ENCODE measurements around the gene NOS2.
"Not testable (repeated sequence)": the region's sequence is repeated elsewhere in the genome, so short reads cannot be mapped to it uniquely, and the experiment has no call there.

NOS2 gene

GRCh38 chr17:27783440-27784350 is 16.6 kb downstream of the NOS2 start:
- no peak for DNase-seq

DNA sequence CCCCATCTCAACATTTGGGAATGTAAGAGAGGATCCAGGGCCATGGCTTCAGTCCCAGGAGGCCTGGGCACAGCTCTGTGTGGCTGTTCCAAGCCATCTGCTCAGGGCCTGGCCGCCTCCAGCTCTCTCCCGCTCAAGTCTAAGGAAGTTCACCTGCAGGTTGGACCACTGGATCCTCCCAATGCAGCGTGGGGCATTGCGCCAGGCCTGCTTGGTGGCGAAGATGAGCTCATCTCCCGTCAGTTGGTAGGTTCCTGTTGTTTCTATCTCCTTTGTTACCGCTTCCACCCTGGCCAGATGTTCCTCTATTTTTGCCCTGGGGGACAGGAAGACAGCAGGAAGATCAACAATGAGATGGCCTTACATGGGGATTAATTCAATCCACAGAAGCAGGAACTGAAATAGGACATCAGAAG is 17.5 kb downstream of the NOS2 start:
- no peak for DNase-seq

DNA sequence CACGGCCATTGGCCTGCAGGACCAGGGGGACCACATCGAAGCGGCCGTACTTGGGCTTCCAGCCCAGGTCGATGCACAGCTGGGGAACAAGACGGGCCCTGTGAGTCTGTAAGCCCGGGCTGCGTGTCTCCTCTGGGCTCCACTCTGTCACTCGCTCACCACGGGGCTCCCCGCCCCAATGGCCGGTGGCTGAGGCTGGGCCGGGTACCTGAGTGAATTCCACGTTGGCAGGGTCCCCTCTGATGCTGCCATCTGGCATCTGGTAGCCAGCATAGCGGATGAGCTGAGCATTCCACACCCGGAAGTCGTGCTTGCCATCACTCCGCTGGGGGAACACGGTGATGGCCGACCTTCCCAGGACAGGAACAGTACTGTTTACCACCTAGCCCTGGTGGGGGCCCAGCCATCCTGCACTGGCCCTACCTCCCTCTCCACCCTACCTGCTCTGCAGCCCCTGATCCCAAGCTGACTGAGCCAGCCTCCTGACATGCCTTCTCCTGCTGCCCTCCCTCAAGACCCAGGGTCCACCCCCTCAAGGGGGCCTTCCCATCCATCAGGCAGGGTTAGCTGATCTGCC is 19.4 kb downstream of the NOS2 start:
- no peak for DNase-seq

GRCh38 chr17:27780092-27780827 is 20.1 kb downstream of the NOS2 start:
- DNase-seq, result no peak

GRCh38 chr17:27778183-27778582 is 22.1 kb downstream of the NOS2 start:
- DNase-seq, result no peak

DNA sequence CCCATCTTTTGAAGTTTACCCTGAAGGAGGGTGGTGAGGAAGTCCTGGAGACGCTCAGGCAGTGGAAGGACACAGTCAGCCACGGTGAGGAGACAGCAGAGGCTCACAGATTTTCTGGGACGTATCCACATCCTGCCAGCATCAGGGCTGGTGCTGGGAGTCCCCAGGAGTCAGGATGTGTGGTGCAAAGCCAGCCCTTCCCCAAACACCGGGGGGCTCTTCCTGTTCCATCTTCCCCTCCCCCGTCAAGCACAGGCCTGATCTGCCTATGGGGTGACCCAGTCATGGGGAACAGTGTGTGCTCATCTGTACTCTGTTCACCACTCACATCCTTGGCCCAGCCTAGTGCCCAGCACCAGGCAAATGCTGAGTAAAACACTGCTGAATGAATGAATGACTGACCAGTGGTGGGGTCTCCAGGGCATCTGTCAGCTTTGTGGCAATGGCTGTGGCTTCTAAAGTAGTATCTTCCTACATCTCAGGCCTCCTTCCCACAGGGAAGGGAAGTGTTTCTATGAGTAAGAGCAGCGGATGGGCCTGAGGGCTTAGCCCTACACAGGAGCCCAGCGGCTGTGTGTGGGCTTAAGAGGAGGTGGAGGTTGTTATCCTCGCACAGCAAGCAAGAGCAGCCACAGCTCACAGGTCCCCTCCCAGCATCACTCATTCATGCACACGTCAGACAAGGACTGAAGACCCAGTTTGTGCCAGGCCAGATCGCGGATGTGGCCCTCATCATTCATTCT is 23.3 kb downstream of the NOS2 start:
- DNase-seq, result no peak

DNA sequence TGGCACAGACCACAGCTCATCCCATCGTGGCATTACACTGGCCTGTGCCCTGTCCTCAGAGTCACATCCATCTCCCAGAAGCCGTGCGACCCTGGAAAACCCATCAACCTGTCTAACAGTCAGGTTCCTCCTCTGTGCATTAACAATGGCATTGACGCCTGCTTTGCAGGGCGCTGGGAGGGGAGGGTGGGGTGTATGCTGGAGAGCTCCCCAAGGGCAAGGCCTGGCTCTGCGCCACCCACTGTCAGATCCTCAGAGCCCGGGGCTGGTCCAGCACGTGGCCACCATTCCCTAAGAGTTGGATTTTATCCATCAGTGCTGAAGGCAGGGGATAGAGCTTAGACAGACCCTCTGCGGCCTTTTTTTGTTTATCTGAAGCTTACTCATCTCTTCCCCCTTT is 28.7 kb downstream of the NOS2 start:
- no peak for DNase-seq

DNA sequence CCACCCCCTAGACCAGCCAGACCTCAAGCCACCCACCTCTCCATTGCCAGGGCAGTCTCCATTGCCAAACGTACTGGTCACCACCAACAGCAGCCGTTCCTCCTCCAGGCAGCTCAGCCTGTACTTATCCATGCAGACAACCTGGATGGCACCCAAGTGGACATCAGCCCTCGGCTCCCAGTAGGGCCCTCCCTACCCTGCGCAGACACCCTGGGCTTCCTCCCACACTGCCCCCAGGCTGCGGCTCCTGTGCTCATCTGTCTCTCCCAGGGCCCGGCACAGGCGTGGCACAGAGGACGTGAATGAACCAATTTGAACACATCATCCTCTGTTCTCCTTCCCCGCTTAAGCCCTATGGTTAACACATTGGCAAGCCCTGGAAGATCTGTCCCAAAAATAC is 29.5 kb downstream of the NOS2 start:
- DNase-seq, result no peak

GRCh38 chr17:27768858-27769410 is 31.4 kb downstream of the NOS2 start:
- no peak for DNase-seq

DNA sequence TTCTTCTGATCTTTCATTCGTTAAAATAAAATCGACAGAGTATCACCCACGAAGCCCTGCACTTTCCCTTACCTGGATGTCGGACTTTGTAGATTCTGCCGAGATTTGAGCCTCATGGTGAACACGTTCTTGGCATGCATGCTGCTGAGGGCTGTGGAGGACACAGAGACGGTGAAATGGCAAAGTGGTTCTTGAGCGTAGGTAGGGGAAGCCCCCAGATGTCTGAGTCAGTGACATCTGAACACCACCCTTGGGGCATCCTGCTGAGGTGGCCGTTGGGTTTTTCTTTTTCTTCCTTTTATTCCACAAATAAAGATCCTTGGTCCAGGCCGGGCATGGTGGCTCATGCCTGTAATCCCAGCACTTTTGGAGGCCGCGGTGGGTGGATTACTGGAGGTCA is 33.9 kb downstream of the NOS2 start:
- no peak for DNase-seq

DNA sequence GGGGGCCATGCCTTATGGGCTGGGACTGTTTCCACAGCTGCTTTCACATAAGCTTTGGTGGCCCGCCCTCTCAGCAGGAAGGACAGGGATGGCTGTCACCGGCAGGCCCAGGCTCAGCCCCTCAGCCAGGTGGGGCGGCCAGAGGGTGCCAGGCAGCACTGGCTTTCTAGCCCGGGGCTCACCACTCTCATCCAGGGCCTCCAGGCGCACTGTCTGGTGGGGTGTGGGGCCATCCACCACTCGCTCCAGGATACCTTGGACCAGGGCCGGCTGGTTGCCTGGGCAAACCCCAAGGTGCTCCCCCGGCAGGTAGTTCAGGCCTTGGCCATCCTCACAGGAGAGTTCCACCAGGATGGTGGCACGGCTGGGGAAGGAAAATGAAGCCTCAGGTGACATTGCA is 35.0 kb downstream of the NOS2 start:
- no peak for DNase-seq

GRCh38 chr17:27764589-27764988 is 35.7 kb downstream of the NOS2 start:
- no peak for DNase-seq

DNA sequence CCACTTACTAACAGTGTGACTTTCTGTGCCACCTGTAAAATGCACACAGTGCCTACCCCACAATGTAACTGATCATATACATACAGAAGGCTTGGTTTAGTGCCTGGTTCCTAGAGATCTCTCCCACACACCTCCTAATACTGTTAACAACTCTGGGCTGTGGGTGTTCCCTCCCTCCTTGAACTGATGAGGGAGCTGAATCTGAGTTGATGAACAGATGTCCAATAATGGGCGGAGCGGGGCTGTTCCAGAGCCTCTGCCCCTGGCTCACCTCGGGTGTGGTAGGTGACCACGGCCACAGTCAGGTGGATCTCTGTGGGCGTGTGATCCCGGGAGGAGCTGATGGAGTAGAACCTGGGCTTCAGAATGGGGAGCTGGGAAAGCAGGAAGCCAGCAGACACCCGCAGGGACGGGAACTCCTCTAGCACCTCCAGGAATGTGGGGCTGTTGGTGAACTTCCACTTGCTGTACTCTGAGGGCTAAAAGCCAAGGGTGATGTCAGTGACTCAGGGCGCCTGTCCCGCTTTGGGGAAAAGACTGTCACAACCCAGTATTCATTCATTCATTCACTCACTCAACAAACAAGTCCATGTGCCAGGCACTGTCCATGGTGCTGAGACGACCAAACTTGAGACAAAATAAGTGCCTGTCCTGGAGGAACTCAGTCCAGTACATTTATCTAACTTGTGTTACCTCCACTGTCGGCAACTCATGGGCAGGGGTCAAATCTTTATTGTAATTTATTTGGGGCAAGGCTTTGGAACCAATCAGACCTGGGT is 37.6 kb downstream of the NOS2 start:
- DNase-seq, result no peak

DNA sequence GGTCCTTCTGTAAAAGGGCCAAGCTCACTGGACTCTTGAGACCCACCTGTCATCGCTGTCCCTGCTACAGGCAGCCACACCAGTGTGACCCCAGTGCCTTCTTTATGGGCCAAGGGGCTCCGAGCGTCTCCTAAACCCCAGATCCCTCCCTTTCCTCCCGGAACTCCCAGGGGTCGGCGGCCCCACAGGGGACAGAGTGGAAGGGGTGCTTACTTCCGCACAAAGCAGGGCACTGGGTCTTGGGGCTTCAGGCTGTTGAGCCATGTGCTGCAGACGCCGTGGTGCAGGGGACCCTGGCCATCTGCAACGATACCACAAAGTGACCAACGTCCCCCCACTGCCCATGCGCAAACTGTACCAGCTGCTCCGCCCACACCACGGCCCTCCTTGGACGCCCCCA is 39.4 kb downstream of the NOS2 start:
- not testable (repeated sequence) for DNase-seq

DNA sequence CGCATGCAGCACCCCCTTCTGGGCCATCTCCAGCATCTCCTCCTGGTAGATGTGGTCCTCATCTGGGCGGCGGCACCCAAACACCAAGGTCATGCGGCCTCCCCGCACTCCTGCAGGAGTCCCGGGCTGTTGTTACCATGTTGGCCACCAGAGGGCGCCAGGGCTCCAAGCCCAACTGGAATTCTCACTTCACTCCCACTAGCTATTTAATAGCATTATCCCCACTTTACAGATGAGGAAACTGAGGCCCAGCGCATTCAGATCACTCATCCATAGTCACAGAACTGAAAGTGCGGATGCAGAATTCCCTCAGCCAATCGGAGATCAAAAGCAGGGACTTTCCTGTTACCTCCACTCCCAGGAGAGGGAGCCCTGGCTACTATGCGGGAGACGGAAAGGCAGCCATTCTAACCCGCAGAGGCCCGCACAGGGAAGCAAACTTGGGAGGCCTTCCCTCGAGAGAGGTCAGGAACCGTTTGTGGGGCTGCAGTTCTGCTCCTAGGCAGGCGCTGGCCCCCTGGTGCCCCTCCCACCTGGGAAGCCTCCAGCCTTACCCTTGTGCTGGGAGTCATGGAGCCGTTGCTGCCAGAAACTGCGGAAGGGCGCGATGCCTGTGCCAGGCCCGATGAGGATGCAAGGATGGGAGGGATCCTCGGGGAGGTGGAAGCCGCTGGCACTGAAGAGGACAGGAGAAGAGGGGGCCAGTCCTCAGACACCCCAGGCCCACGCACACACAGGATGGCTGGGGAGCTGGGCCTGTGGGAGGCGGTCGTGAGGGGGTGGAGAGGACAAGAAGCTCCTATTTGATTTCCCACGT is 40.1 kb downstream of the NOS2 start:
- no peak for DNase-seq

DNA sequence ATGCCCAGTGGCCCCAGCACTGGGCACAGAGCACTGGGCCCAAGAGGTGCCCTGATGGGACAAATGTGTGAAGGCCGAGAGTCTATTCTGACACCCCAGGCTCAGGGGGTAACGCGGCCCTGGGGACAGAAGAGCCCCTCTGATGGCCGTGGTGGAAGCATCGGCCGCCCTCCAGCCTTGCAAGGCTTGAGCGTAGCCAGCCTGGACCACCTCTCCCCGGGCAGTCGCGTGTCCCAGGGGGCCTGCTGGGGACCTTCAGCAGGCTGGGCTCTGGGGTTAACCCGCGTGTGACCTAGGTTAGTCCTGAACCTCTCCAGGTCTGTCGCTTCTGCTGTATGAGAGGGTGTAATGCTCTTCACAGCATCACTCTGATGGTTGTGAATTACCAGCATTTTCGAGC is 40.8 kb downstream of the NOS2 start:
- DNase-seq, result no peak

GRCh38 chr17:27756467-27757371 is 43.6 kb downstream of the NOS2 start:
- DNase-seq, result no peak

DNA sequence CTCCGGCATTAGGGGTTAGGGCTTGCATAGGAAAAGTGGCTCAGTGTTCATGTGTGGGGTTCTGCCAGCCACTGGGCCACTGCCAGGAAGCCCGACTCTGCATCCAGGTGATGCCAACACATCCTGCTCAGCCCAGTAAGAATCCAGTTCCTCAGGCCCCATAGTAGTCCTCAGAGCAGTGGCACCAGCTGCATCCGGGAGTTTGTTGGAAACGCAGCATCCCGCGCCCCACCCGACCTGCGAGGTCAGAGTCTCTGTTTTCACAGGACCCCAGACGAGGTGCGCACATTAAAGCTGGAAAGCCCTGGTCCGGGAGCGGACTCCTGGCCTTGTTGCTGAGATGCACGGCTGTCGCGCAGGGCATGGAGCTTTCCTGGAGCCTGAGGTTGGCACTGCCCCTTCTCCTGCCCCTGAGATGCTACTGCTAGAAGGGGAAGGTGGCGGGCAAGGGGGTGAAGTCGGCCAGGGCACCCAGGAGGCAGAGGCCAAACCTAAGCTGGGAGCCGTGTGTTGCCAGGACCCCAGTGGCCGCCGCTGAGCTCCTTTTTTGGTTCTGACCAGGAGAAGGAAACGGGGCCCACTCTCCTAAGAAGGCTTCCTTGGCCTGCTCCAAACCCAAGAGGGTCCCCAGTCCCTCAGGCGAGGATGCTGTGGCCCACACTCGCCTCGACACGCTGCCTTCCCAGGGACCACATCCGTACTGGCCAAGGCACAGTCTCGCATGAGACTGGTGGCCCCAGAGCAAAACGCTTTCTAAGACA is 44.4 kb downstream of the NOS2 start:
- DNase-seq, result no peak

- DNase-seq, result no peak
Observed at GRCh38 chr17:27754549-27754948, 45.8 kb downstream of the NOS2 start.
